GM19043 (cell line): Measurements from ENCODE around the gene GTF3C5.
"Not testable (repeated sequence)": the region's sequence is repeated elsewhere in the genome, so short reads cannot be mapped to it uniquely, and the experiment has no call there.

Experiments
- ATAC-seq: cut with Tn5 transposase; IDR thresholded peaks from one replicate; pipeline ENCODE4 v1.9.1; 2021; ENCODE audit warnings: low read depth; ENCODE audit not compliant: unreplicated experiment

The GTF3C5 gene

GRCh38 chr9:133051966-133052539 lies 21.3 kb downstream of the GTF3C5 start:
- ATAC-seq, result no peak

GRCh38 chr9:133054194-133054890 lies 23.5 kb downstream of the GTF3C5 start:
- no peak for ATAC-seq

GRCh38 chr9:133054966-133055365 lies 24.2 kb downstream of the GTF3C5 start:
- no peak for ATAC-seq

- no peak for ATAC-seq
Measured at GRCh38 chr9:133055788-133056420, 25.1 kb downstream of the GTF3C5 start.

GRCh38 chr9:133056533-133056932 lies 25.7 kb downstream of the GTF3C5 start:
- ATAC-seq, result no peak

GRCh38 chr9:133057006-133057405 lies 26.2 kb downstream of the GTF3C5 start:
- no peak for ATAC-seq

- ATAC-seq, result no peak
Measured at GRCh38 chr9:133057553-133057952, 26.8 kb downstream of the GTF3C5 start.

GRCh38 chr9:133058071-133058470 lies 27.3 kb downstream of the GTF3C5 start:
- ATAC-seq, result no peak

GRCh38 chr9:133058550-133059320 lies 27.9 kb downstream of the GTF3C5 start:
- ATAC-seq, result no peak

GRCh38 chr9:133059623-133060022 lies 28.8 kb downstream of the GTF3C5 start:
- no peak for ATAC-seq

- no peak for ATAC-seq
Measured at GRCh38 chr9:133060417-133060841, 29.6 kb downstream of the GTF3C5 start.

- ATAC-seq, result not testable (repeated sequence)
Measured at GRCh38 chr9:133061019-133061763, 30.4 kb downstream of the GTF3C5 start.

GRCh38 chr9:133061764-133062145 lies 31.0 kb downstream of the GTF3C5 start, which contains the start of gene CEL:
CEL (plus strand) TSS chr9:133061981; CDS start chr9:133062003, 22 bp downstream.
- not testable (repeated sequence) for ATAC-seq

GRCh38 chr9:133062569-133062968 lies 31.8 kb downstream of the GTF3C5 start:
- not testable (repeated sequence) for ATAC-seq

GRCh38 chr9:133063159-133063499 lies 32.3 kb downstream of the GTF3C5 start:
- ATAC-seq, result no peak

- ATAC-seq, result no peak
Measured at GRCh38 chr9:133063500-133064231, 32.9 kb downstream of the GTF3C5 start.

GRCh38 chr9:133064241-133065069 lies 33.7 kb downstream of the GTF3C5 start:
- ATAC-seq, result no peak

GRCh38 chr9:133065070-133065388 lies 34.2 kb downstream of the GTF3C5 start:
- ATAC-seq, result no peak
